ENCODE results near the gene GSAP.

DNA sequence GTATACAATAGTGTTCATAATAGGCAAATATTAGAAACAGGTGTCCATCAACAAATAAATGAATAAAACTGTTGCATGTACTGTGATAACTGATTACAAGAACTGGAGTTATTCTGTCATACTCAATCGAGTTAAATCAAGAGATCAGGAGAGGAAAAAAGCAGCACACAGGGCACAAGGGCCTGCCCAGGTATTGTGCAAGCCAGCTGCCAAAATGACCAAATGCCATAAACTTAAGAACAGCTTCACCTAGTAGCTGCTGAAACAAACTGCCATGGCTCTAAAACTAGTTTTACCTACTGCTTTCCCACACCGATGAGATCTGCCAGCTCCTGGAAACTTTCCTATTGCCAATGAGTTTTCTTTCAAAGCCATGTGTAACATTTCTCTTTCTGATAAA, 12.2 kb downstream of the GSAP start:
- TF ChIP-seq, protein P1, sequence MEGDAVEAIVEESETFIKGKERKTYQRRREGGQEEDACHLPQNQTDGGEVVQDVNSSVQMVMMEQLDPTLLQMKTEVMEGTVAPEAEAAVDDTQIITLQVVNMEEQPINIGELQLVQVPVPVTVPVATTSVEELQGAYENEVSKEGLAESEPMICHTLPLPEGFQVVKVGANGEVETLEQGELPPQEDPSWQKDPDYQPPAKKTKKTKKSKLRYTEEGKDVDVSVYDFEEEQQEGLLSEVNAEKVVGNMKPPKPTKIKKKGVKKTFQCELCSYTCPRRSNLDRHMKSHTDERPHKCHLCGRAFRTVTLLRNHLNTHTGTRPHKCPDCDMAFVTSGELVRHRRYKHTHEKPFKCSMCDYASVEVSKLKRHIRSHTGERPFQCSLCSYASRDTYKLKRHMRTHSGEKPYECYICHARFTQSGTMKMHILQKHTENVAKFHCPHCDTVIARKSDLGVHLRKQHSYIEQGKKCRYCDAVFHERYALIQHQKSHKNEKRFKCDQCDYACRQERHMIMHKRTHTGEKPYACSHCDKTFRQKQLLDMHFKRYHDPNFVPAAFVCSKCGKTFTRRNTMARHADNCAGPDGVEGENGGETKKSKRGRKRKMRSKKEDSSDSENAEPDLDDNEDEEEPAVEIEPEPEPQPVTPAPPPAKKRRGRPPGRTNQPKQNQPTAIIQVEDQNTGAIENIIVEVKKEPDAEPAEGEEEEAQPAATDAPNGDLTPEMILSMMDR (IDR thresholded peaks at IDR 0.05), result no peak
- TF ChIP-seq POLR2A (IDR thresholded peaks at IDR 0.05), result no peak

Data from right lobe of liver (tissue), 4 donors.